Measurements from ENCODE around the gene PNPLA8.
A peak's percentile ranks its signal among the peaks of the same experiment; 100 is the strongest.
"Not testable (repeated sequence)": the region's sequence is repeated elsewhere in the genome, so short reads cannot be mapped to it uniquely, and the experiment has no call there.

Gene PNPLA8

DNA sequence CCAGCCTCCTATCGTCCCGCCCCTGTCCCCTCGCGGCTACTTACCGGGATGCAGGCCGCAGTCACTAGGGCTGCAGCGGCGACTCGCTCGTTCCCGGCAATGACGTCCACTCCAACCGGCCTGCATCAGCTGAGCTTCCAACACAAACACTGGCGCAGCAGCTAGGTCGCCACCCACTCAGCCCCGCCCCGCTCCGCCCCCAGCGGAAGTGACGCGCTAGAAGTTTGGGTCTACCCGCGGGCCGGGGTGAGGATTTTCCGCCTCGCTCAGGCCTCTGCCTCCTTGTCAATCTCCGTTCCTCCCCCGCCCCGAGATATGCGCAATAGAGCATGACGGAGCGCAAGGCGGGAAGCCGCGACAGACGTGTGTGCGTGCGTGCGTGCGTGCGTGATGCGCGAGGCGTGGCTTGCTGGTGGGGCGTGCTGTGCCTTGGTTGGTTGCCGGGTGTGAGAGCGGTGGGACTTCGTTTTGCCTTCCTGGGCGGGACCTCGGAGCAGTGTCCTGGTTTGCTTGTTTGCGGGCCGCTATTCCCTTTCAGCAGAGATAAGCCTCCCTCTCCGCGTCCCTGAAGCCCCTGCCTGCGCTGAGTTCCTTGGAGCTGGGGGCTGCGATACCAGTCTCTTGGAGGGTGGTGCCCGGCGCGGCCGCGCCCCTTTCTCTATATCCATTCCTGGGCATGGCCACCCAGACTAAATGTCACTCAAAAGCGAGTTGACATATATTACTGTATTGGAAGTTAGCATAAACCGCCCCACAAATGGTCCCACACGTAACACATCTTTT is at the start of gene PNPLA8:
PNPLA8 (minus strand) TSS at position 151 of the 783 bp plus-strand sequence. CDS start 10,644 bp downstream, outside the sequence.
- peak; percentile 100 for DNase-seq

- DNase-seq = no peak
Measured at GRCh38 chr7:108575156-108575555, 49.2 kb upstream of the PNPLA8 start.

DNA sequence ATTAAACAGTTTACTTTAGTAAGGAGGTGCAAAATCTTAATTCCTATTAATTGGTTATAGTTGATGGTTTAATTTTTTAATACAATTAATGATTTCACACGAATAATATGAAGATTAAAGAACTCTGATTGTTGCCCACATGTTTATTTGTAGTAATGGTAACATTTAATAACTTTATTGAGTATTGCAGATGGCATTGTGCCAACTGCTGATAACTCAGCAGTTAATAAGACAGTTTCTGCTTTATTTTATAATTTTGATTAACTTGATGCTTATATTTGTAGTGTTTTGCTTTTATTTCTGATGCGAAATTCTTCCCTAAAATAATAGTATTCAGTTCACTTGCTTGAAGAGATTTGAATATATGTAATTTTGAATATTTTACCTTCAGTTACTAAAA is 46.5 kb upstream of the PNPLA8 start:
- DNase-seq = no peak

DNA sequence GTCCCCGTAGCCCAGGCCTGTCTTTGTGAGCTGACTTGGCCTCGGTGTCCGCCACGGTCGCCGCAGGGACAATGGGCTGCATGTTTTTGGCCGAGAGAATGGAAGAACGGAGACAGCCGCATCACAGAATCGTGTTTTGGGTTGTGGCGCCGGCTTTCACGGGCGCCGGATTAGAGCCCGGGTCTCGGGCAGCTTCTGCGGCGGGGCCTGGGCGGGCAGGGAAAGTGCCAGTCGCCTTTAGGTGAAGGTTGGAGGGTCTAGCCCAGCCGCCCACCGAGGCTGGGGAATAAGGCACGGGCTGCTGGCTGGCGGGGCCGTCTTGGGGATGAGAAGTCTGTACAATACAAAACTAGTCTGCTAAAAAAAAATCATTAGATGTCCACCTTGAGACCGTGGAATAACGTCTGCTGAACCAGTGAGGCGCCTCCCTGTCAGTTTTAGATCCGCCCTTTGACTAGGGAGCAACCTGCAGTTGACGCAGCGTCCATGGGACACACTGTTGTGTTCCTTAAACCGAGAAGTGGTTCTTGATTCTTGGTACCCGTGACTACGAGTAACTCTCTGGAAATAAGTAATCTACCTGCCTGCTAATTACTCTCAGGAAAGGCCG is 44.3 kb upstream of the PNPLA8 start:
- peak; percentile 16 for DNase-seq

- DNase-seq = peak; percentile 99
Measured at GRCh38 chr7:108569381-108570145, 43.6 kb upstream of the PNPLA8 start, which contains the start of the genes DNAJB9 and THAP5. Gene DNAJB9 (plus strand): TSS chr7:108569874. CDS start chr7:108571727, 1,853 bp downstream. Gene THAP5 (minus strand): TSS chr7:108569706. CDS start chr7:108569569, 137 bp downstream.

- no peak for DNase-seq
Measured at GRCh38 chr7:108568801-108569380, 43.0 kb upstream of the PNPLA8 start.

GRCh38 chr7:108565987-108566386 is 40.1 kb upstream of the PNPLA8 start:
- DNase-seq = no peak

DNA sequence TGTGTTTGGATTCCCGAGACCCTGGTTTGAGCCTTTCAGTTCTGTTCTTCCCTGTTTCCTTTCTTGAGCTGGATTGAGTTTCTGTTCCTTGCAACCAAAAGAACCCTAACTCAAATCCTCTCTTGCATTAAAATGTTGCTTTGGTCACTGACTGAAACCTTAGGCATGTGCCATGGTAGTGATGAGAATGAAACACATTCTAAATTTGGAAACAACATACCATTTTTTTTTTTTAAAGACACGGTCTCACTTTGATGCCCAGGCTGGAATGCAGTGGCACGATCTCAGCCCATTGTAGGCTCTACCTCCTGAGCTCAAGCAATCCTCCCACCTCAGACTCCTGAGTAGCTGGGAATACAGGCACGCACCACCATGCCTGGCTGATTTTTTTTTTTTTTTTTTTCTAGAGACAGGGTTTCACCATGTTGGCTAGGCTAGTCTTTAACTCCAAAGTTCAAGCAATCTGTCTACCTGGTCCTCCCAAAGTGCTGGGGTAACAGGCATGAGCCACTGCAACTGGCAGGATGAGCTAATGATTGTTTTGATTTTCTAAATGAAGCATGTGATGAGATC is 35.2 kb upstream of the PNPLA8 start:
- DNase-seq = no peak

GRCh38 chr7:108559253-108559652 is 33.3 kb upstream of the PNPLA8 start:
- DNase-seq = no peak

DNA sequence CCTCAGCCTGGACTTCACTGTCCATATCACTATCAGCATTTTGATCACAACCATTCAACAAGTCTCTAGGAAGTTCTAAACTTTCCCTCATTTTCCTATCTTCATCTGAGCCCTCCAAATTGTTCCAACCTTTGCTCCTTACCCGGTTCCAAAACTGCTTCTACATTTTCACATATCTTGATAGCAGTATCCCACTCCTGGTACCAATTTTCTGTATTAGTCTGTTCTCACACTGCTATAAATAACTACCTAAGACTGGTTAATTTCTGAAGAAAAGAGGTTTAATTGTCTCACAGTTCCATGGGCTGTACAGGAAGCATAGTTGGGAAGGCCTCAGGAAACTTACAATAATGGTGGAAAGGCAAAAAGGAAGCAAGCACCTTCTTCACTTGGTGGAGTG is 31.7 kb upstream of the PNPLA8 start:
- no peak for DNase-seq

DNA sequence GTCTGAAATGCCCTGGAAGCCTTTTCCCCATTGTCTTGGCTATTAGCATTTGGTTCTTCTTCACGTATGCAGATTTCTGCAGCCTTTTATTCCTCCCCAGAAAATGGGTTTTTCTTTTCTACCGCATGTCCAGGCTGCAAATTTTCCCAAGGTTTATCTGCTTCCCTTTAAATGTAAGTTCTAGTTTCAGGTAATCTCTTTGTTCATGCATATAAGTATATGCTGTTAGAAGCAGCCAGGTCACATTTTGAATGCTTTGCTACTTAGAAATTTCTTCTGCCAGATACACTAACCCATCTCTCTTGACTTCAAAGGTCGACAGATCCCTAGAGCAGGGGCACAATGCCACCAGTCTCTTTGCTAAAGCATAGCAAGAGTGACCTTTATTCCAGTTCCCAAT is 31.3 kb upstream of the PNPLA8 start:
- DNase-seq = no peak

DNA sequence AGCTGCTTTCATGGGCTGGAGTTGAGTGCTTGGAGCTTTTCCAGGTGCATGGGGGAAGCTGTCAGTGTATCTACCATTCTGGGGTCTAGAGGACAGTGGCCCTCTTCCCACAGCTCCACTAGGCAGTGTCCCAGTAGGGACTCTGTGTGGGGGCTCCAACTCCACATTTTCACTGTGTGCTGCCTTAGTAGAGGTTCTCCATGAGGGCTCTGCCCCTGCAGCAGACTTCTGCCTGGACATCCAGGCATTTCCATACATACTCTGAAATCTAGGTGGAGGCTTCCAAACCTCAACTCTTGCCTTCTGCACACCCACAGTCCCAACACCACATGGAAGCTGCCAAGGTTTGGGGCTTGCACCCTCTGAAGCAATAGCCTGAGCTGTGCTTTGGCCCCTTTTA is 30.7 kb upstream of the PNPLA8 start:
- DNase-seq = not testable (repeated sequence)

- DNase-seq = not testable (repeated sequence)
Measured at GRCh38 chr7:108548141-108548896, 22.4 kb upstream of the PNPLA8 start.

- no peak for DNase-seq
Measured at GRCh38 chr7:108541478-108541877, 15.5 kb upstream of the PNPLA8 start.

DNA sequence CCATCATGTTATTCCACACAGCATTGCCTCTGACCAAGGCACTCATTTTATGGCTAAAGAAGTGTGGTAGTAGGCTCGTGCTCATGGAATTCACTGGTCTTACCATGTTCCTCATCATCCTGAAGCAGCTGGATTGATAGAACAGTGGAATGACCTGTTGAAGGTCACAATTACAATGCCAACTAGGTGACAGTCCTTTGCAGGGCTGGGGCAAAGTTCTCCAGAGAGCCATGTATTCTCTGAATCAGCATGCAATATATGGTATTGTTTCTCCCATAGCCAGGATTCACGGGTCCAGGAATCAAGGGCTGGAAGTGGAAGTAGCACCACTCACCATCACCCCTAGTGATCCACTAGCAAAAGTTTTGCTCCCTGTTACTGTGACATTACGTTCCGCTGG is 12.8 kb upstream of the PNPLA8 start:
- not testable (repeated sequence) for DNase-seq

DNA sequence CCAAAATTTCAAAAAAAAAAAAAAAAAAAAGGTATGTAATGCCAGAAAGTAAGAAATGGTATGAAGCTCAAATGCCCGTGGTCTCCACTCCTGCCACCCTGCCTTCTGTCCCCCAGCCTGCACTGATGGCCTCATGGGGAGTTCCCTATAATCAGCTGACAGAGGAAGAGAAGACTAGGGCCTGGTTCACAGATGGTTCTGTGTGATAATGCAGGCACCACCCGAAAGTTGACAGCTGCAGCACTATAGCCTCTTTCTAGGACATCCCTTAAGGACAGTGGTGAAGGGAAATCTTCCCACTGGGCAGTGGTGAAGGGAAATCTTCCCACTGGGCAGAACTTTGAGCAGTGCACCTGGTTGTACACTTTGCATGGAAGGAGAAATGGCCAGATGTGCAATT is 12.3 kb upstream of the PNPLA8 start:
- not testable (repeated sequence) for DNase-seq

- DNase-seq = no peak
Measured at GRCh38 chr7:108537229-108537628, 11.3 kb upstream of the PNPLA8 start.

GRCh38 chr7:108535744-108536143 is 9.8 kb upstream of the PNPLA8 start:
- no peak for DNase-seq

DNA sequence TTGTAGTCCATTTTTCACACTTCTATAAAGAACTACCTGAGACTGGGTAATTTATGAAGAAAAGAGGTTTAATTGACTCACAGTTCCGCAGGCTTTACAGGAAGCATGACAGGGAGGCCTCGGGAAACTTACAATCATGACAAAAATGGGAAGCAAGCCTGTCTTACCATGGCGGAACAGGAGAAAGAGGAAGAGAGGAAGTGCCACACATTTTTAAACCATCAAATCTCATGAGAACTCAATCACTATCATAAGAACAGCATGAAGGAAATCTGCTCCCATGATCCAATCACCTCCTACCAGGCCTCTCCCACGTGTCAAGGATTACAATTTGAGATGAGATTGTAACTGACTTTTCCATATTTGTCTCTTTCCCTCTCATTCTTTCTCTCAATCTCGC is 9.3 kb upstream of the PNPLA8 start:
- DNase-seq = no peak

DNA sequence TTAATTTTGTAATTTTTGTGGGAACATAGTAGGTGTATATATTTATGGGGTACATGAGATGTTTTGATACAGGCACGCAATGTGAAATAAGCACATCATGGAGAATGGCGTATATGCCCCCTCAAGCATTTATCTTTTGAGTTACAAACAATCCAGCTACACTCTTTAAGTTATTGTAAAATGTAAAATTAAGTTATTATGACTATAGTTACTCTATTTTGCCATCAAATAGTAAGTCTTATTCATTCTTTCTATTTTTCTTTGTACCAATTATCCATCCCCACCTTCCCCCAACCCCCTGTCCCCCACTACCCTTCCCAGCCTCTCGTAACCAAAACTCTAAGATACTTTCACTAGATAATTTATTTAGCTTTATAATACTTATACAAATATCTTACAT is 7.8 kb upstream of the PNPLA8 start:
- no peak for DNase-seq

GRCh38 chr7:108529341-108529740 is 3.4 kb upstream of the PNPLA8 start:
- no peak for DNase-seq

DNA sequence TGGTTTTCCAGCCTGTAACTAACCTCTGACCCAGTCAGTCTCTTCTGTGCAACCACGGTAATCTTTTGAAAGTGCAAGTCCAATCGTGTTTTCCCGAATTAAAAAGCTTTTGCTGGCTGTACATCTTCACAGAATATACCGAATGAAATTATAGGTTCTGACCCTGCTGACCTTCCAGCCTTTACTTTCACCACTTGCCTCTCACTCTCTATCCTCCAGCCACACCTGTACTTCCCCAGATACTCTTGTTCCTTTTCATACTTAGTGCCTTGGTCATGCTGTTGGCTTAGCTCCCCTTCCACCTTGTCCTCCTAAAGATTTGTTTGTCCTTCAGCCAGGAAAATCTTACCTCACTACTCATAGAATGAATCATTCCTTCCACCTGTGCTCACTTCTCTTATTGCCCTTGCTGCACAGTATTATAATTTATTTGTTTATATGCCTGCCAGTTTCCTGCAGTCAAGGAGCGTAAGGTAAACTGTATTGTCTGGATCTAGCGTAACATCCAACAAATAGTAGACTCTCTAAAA is 2.3 kb upstream of the PNPLA8 start:
- DNase-seq = no peak
